GM19043 (cell line): ENCODE results near the gene ZNF519.
"Not testable (repeated sequence)": the region's sequence is repeated elsewhere in the genome, so short reads cannot be mapped to it uniquely, and the experiment has no call there.

Source experiments
- ATAC-seq: cut with Tn5 transposase; IDR thresholded peaks from one replicate; pipeline ENCODE4 v1.9.1; 2021; ENCODE audit warnings: low read depth; ENCODE audit not compliant: unreplicated experiment

The ZNF519 gene

GRCh38 chr18:14132271-14132700, at the start of gene ZNF519:
TSS of gene ZNF519 (minus strand) at chr18:14132435. CDS start at chr18:14132277, 158 bp downstream.
- peak; percentile 100 for ATAC-seq

DNA sequence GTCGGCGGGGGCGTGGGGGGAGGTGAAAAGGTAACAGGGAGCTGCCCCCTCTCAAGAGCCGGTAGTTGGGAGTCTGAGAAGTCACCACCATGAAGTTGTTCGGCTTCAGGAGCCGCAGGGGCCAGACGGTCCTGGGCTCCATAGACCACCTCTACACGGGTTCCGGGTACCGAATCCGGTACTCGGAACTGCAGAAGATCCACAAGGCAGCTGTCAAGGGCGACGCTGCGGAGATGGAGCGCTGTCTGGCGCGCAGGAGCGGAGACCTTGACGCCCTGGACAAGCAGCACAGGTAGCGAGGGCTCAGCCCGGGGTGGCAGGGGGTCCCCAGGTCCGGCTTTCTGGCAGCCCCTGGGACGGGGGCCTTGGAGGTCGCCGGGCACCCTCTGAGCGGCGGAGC, 47.1 kb upstream of the ZNF519 start:
- no peak for ATAC-seq

GRCh38 chr18:14178321-14179196, 46.3 kb upstream of the ZNF519 start:
- ATAC-seq, result peak; percentile 88

GRCh38 chr18:14177540-14178320, 45.5 kb upstream of the ZNF519 start:
- not testable (repeated sequence) for ATAC-seq

GRCh38 chr18:14175404-14175803, 43.2 kb upstream of the ZNF519 start:
- ATAC-seq, result not testable (repeated sequence)

DNA sequence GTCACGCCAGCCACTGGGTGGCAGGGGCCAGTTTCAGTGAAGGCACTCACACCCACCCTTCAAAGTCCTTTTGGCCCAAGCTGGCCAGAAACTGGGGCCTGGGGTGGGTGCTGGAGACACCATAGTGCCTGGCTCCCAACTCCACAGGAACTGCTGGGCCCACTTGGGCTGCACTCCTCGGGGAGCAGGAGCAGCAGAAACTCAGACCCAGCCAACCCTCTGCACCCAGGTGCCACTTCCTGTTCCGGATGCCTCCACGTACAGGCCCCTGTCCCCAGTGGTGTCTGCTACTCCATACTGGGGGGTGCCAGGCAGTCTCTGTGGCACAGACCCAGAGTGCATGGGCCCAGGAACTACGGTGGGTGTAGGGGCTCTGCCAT, 42.5 kb upstream of the ZNF519 start:
- no peak for ATAC-seq

GRCh38 chr18:14174002-14174705, 41.9 kb upstream of the ZNF519 start:
- ATAC-seq, result not testable (repeated sequence)

DNA sequence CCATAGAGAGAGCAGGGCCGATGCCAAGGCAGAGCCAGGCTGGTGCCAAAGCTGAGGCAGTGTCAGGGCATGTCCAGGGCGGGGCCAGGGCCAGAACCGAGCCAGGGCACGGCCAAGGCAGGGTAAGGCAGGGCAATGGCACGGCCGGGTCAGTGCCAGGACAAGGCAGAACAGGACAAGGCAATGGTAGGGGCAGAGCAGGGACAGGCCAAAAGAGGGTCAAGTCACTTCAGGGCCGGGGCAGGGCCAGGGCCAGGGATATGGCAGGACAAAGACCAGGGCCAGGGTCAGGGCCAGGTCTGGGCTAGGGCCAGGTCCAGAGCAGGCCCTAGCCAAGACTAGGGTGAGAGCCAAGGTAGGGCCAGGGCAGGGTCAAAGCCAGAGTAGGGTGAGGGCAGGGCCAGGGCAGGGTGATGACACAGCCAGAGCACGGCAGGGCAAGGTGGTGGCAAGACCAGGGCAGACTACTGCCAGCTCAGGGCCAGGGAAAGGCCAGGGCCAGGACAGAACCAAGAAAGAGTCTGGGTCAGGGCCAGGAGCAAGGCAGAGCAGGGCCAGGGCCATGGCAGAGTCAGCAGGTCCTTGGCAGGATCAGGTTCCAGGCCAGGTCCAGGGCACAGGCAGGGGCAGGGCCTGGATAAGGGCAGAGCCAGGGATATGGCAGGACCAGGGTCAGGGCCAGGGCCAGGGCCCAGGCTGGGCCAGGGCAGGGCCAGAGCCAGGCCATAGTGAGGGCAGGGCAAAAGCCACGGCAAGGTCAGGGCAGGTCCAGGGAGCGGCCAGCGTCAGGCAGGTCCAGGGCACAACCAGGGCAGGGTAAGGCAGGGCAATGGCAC, 41.1 kb upstream of the ZNF519 start:
- not testable (repeated sequence) for ATAC-seq

GRCh38 chr18:14172142-14173115, 40.2 kb upstream of the ZNF519 start:
- not testable (repeated sequence) for ATAC-seq

GRCh38 chr18:14171301-14172141, 39.3 kb upstream of the ZNF519 start:
- not testable (repeated sequence) for ATAC-seq

- ATAC-seq, result not testable (repeated sequence)
These were observed 38.3 kb upstream of the ZNF519 start for GRCh38 chr18:14170367-14171036.

DNA sequence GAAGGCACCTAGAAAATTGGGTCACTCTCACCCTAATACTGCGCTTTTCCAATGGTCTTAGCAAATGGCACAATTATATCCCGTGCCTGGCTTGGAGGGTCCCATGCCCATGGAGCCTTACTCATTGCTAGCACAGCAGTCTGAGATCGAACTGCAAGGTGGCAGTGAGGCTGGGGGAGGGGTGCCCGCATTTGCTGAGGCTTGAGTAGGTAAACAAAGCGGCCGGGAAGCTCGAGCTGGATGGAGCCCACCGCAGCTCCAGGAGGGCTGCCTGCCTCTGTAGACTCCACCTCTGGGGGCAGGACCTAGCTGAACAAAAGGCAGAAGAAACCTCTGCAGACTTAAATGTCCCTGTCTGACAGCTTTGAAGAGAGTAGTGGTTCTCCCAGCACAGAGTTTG, 30.7 kb upstream of the ZNF519 start:
- ATAC-seq, result not testable (repeated sequence)

DNA sequence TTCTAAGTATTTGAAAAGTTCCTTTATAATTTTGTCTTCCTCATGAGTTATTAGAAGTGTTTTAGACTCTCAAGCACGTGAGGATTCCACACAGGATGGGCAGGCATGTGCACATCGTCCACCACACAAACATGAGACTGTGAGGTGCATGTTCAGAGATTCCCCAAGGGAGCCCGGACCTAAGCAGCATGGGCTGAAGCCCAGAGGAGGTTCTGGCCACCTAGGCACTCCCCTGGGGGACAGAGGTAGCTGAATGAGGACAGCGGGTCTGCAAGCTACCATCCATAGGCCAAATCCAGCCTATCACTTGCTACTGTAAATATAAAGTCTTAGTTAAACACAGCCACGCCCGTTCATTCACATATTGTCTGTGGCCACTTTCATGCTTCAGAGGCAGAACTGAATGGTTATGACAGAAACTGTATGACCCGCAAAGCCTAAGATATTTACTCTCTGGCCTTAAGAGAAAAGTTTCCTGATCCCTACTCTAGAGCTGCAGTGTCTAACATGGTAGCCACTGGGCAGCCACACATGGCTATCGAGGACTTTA, 19.4 kb upstream of the ZNF519 start:
- not testable (repeated sequence) for ATAC-seq

GRCh38 chr18:14150766-14151165, 18.5 kb upstream of the ZNF519 start:
- ATAC-seq, result not testable (repeated sequence)

DNA sequence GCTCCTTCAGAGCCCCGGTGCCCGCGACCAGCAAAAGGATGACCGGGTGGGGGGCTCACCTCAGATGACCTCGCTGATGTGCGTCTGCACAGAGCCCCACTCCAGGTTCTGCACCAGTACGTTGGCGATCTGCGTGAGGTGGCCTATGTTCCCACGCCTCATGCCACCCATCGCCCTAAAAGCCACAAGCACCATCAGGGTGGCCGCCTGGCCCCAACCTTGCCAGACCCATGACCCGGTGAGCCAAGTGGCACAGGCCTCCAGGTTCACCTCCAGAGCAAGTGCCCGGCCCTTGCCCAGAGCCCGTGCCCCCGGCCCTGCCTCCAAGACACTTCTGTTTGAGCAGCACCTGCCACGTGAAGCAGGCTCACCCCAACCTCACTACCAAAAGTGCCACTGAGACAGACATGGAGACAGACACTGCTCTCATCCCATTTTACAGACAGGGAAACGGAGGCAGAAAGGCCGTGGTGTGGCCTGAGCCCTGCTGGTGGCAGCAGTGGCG, 17.7 kb upstream of the ZNF519 start:
- not testable (repeated sequence) for ATAC-seq

DNA sequence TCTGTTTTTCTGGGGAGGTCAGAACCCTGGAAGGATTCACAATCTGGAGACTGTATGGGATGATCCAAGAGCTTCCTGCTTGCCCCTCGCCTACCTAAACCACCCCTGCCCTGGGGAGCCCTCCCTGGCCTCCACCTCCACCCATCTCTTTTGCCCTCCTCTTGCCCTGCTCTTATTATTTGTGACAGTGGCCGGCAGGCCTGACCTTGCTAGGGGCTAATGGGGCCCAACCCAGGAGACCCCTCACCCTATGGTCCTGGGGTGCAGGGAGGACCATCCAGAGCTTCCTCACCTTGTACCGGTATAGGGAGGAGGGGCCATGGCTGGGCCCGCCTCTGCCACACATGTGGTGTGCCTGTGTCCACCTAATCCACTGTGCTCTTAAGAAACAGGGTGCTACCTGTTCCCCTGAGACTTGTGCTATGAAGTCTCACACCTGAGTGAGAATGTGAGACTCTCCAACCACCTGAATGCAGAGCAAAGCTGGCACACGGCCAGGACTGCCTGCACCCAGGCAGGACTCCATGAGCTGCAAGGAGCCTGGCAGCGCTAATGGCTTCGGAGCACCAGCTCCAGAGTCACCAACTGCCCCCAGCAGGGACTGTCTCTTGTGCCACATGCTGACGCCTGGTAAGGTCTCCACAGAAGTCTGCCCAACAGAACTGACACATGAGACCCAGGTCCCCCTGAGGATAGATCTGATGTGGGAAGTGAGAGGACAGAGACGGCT, 17.1 kb upstream of the ZNF519 start:
- ATAC-seq, result not testable (repeated sequence)
